NCI-H748 treated with DMSO at 0.1 percent for 48 hours (cell line): Measurements from ENCODE around the gene YTHDF2.
A peak's percentile ranks its signal among the peaks of the same experiment; 100 is the strongest.

Source experiments
- DNase-seq: peaks from one replicate; lab custom pipeline; 2025; lab: John Stamatoyannopoulos, UW

YTHDF2 gene

GRCh38 chr1:28801461-28801860 is 64.7 kb downstream of the YTHDF2 start:
- no peak for DNase-seq

GRCh38 chr1:28803051-28803450 is 66.3 kb downstream of the YTHDF2 start:
- DNase-seq: no peak

DNA sequence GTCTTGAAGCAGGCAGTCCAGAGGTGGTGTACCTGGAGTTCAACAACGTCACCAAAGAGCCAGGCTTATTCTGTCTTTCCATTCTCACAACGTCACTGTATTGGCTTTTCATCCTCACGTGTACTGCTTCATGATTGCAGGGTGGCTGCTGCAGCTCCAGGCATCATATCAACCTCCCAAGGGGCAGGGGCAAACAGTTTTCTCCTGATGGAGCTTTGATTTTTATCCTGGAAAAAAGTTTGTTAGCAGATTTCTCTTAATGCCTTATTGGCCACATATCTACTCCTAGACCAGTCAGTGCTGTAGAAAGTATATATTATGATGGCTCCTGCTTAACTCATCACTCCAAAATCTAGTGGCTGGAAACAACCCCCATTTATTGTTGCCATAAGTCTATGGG is 66.9 kb downstream of the YTHDF2 start:
- no peak for DNase-seq

- DNase-seq: no peak
Measured at GRCh38 chr1:28804071-28804470, 67.3 kb downstream of the YTHDF2 start.

DNA sequence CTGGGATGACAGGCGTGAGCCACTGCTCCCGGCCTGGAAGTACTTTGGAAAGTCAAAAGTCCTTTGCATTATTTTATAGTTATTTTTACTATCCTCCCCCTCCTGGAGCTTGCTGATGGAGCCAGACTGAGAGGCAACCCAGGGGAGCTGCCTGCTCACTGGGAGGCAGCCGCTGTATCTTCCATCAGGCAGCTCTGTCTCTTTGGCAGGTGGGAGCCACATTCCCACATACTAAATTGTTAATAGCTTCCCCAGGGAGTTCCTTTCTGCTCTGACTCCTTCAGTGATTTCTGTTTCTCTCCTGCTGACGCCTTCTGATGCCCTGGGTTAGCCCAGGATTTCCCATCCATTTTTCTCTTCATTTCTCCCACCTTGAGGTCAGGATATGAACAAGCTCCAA is 70.3 kb downstream of the YTHDF2 start:
- no peak for DNase-seq

DNA sequence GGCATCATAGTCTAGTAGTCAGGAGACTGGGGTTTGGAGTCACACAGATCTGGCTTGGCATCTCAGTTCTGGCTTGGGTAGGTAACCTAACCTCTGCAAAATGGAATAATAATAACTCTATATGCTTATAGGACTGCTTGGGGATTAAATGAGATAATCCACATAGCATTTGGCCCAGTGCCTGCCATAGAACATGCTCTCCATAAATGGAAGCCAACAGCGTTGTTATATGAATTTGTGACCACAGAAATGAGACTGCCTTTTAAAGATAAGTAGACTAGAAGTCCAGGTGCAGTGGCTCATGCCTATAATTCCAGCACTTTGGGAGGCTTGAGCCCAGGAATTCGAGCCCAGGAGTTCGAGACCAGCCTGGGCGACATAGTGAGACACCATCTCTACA is 71.2 kb downstream of the YTHDF2 start:
- DNase-seq: no peak

- DNase-seq: no peak
Measured at GRCh38 chr1:28811369-28811765, 74.6 kb downstream of the YTHDF2 start.

DNA sequence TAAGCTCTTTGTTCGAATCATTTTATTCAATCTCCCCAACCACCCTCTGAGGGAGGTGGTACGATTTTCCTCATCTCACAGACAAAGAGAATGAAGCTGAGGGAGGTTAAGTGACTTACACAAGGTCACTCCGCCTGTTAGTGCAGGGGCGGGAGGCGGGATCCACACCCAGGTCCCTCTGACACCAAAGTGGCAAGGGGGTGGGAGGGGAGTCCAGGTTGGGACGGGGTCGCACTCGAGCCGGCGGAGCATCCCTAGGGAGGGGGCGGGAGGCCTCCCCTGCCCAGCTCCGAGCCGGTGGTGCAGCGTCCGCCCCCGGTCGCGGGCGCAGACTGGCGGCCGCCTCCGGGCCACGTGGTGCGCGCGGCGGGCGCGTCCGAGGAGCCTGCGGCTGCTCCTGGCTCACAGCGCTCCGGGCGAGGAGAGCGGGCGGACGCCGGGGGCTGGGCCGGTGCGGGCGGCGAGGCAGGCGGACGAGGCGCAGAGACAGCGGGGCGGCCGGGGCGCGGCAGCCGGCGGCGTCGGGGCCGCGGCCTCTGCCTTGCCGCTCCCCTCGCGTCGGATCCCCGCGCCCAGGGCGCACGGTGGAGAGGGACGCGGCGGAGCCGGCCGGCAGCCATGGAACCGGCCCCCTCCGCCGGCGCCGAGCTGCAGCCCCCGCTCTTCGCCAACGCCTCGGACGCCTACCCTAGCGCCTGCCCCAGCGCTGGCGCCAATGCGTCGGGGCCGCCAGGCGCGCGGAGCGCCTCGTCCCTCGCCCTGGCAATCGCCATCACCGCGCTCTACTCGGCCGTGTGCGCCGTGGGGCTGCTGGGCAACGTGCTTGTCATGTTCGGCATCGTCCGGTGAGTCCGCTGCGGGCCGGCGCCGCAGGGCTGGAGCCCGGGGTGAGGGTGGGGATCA is 75.3 kb downstream of the YTHDF2 start, which contains the start of gene OPRD1:
OPRD1 (plus strand) TSS at position 405 of the 903 bp plus-strand sequence; CDS start at position 619, 214 bp downstream.
- no peak for DNase-seq

GRCh38 chr1:28812669-28813468 is 76.1 kb downstream of the YTHDF2 start:
- DNase-seq: peak; percentile 50

DNA sequence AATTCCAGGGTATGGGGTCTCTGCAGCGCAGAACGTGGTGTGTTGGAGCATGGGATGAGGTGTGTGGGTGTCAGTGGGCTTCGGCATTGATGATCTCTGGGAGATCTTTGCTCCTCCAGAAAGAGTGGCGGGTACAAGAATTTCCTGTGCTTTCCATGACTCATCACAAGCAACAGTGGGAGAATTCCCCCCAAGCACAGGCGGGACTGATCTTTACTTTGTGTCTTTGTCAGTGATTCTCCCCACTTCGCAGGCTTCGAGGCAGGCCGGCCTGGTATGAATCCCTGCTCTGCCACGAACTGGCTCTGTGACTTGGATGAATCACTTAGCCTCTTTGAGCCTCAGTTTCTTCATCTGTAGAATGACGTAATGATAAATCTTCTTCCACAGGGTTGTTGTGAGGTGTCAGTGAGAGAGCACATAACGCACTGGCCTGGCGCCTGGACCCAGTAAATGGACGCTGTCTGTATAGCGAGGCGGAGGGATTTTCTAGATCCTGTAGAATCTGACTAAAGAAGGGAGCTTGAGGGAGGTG is 77.3 kb downstream of the YTHDF2 start:
- no peak for DNase-seq

DNA sequence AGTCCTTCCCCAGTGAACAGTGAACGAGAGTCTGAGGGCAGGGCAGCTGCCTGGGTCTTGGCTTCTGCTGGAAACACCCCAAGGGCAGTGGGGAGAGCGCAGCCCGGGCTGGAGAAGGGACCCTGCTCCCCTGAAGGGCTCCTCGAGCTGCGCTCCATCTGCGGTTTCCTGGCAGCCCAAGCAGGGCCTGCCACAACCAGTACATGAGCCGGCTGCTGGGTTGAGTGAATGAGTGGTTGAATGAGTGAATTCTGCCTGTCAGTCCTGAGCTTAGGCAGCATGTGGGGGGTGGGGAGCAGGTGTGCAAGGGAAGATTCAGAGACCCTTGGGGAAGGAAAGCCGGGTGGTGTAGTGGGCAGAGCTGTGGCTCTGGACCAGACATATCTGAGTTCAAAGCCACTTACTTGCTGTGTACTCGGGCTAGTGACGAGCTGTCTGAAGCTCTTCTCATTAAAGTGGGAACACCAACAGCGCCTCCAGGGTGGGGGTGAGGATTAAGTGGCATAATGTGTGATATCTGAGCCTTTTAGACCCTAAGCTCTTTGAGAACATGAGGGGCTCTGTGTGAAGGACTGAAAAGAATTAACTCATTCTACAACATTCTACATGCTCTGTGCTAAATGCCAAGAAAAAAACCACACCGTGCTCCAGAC is 78.9 kb downstream of the YTHDF2 start:
- no peak for DNase-seq

DNA sequence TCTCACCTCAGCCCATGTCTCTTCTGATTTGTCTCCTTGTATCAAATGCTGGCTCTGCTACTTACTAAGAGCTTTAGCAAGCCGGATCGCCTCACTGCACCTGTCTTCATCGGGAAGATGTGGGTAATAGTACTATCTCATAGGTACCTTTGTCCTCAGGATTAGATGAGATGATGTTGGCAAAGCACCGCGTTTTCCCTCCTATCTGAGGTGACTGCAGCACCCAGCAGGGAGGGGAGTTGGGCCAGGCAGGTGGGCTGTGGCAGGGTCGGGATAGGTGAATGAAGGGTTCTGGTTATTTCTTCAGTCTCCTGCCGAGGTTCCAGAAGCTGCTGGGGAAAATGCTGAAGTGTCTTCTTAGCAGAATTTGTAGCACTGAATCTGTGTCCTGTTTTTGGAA is 80.4 kb downstream of the YTHDF2 start:
- no peak for DNase-seq

DNA sequence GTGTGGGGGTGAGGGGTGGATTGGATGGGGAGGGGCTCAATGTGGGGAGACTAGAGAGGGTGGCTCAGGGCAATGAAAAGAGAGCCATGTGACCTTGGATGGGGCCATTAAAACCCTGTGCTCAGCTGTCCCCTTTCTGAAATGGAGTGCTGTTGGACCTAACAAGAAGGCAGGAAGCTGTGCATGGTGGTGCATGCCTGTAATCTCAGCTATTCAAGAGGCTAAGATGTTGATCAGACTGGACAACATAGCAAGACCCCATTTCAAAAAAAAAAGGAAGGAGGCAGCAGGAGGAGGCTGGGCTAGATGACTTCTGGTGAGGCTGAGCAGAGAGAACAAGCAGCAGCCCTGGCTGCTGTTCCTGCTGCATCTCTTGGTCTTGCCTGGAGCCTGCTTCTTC is 82.3 kb downstream of the YTHDF2 start:
- DNase-seq: no peak
